Activated T-cell treated with anti-CD3 and anti-CD28 coated beads for 1 hour (primary cell): ENCODE results near the gene USP30.
A peak's percentile ranks its signal among the peaks of the same experiment; 100 is the strongest.
"Not testable (repeated sequence)": the region's sequence is repeated elsewhere in the genome, so short reads cannot be mapped to it uniquely, and the experiment has no call there.

Experiments
- DNase-seq: peaks from one replicate; pipeline ENCODE4 v3.0.0-alpha.2; 2020; ENCODE audit warnings: low read depth

Gene USP30

DNA sequence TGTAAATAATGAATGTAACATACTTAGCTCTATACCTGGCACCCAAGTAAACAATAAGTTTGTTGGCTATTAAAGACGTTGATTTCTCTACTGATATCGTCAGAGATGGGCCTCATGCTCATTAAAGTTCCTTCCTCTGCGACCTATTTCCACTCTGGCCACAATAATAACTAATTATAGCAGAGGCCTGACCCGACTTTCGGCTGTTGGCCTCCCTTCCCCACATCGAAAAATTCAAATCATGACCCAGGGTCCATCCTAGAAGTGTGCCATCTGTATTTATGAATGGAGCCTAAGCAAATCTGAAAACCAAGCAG, 321 bp upstream of the USP30 start:
- no peak for DNase-seq

DNA sequence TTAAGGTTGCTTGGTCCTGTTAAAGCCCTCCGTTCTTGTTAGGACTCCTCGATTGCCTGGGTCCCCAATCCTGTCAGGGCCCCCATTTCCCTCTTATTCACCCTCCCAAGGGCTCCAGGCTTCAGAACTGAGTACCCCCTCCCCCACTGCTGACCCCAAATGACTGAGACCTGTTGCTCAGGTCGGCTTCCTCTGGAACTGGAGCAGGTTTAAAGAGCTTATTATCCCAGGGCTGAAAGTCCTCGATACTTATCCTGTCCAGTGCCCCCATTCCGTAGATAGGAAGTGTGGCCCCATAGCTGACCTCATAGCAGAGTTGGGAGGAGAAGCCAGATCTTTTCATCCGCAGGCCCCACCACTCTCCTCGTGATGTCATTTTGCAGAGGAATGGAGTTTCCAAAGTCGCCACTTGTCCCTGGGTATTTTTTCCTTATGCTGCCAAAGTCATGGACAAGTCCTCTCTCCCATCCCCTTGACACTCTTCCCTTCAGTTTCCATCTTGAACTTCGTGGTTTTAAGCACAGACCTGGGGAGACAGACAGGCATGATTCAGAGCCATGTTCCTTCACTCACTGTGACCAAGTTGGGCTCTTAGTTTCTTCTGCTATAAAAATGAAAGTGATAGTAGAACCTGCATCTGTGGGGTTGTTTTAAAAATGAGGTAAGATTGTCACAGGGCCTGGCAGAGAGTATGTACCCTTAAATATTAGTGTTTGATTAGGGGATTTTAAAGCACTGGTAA, 1.2 kb downstream of the USP30 start:
- no peak for DNase-seq

DNA sequence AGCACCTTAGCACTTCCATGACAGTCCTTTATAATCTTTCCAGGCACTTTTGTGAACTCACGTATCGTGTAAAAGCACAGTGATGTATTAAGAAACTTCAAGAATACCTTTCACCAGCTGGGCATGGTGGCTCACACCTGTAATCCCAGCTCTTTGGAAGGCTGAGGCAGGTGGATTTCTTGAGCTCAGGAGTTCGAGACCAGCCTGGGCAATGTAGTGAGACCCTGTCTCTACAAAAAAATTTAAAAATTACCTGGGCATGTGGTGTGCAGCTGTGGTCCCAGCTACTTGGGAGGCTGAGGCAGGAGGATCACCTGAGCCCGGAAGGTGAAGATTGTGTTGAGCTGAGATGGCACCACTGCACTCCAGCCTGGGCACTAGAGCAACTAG, 1.7 kb downstream of the USP30 start:
- not testable (repeated sequence) for DNase-seq

DNA sequence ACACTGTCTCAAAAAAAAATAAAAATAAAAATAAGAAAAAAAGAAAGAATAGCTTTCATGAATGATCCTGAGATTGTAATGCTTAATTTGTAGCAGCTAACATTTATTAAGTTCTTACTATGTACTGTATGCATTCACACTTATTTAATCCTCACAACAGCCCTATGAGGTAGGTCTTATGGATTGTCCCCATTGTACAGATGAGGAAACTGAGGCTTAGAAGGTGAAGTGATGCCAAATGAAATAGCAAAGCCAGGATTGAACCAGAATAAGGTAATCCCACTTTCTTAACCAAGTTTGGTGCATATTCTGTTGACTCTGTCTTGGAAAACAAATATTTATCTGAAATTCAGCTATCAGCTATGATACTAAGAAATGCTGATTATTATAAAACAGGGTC, 2.1 kb downstream of the USP30 start:
- no peak for DNase-seq

DNA sequence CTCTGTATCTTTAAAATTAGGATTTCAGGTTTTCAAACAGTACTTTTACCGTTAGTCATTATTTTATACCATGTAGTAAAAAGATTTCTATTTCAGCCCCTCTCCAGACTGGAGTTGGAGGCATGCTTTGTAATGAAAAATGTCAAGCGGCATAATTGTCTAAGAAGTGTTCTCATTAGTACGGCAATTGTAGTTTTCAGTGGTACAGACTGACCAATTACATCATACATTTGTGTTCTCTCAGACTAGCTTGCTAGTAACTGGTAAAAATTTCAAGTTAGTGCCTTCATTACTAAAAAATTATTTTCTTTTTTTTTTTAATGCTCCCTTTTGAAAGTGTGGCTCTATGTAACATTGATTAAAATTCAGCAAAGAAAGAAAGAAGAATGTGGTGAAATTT, 4.5 kb downstream of the USP30 start:
- no peak for DNase-seq

DNA sequence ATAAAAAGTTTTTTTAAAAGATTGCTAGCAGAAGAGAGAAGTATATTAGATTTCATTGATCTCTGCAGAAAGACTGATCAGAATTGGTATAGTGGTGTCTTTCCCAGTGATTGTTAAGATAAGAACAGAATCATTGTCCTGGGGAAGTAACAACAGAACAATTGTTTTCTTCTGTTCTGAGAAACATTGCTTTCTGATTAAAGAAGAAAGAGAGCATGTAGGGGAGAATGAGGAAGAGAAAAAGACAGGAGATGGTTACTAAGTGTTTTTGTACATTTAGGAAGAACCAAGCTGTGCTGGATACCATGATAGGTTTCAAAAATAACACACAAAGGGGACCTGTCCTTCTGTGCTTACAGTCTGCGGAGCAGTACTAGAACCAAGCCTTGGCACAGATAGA, 5.0 kb downstream of the USP30 start:
- DNase-seq: no peak

DNA sequence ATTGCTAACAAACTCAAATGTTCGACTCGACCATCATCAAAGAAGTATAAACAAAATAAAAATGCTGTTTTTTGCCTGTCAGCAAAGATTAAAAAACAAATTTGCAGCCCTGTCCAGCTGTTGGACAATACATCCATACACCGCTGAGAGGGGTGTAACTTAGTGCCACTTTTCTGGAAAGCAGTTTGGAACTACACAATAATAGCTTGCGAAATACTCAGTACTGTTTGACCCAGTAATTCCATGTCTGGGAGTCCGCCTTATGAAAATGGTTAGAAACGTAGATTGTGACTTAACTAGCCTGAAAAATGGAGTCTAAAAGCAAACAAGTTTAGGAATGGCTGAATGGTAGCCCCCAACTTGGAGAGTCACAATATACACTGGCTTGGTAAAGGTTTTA, 6.4 kb downstream of the USP30 start:
- DNase-seq: no peak

DNA sequence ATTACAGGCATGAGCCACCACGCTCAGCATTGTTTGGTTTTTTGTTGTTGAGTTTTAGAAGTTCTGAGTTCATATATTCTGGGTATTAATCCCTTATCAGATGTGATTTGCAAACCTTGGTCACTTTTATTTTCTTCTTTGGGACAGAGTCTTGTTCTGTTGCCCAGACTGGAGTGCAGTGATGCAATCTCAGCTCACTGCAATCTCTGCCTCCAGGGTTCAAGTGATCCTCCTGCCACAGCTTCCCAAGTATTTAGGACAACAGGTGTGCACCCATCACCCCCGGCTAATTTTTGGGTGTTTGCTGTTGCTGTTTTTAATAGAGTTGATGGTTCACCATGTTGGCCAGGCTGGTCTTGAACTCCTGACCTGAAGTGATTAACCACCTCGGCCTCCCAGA, 11.8 kb downstream of the USP30 start:
- DNase-seq: no peak

DNA sequence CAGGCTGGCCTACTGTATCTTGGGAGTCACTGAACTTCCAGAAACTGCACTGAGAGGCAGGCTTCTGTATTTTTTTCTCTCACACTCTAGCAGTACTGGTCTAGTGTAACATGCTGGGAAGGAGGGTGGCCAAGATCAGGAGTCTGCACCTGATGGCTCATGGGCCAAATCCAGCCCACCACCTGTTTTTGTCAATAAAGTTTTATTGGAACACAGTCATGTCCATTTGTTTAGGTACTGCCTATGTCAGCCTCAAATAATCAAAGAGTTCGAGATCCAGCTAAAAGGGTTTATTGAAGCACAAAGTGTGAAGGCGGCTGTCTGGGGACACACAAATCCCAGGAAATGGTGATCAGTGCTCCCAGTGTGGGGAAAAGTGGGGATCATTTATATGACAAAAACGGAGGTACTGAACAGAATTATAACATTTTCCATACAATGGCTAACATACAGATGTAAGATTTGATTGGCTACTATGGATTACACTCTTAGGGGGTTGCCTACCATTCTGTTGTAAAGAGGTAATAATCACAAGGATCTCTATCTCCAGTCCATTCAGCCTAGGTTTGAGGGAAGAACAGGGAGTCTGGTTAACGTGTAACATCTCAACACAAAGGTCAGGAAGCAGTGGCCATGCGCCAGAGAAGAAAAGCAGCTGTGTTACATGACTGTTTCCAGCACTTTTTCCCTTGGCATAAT, 12.9 kb downstream of the USP30 start:
- DNase-seq: no peak

DNA sequence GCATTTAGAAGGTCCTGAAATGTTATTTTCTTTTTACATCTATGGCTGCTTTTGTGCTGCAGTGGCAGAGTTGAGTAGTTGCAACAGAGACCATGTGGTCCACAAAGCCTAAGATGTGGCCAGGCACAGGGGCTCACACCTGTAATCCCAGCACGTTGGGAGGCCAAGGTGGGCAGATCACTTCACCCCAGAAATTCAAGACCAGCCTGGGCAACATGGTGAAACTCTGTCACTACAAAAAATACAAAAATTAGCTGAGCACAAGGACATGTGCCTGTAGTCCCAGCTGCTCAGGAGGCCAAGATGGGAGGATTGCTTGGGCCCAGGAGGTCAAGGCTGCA, 13.4 kb downstream of the USP30 start:
- no peak for DNase-seq

DNA sequence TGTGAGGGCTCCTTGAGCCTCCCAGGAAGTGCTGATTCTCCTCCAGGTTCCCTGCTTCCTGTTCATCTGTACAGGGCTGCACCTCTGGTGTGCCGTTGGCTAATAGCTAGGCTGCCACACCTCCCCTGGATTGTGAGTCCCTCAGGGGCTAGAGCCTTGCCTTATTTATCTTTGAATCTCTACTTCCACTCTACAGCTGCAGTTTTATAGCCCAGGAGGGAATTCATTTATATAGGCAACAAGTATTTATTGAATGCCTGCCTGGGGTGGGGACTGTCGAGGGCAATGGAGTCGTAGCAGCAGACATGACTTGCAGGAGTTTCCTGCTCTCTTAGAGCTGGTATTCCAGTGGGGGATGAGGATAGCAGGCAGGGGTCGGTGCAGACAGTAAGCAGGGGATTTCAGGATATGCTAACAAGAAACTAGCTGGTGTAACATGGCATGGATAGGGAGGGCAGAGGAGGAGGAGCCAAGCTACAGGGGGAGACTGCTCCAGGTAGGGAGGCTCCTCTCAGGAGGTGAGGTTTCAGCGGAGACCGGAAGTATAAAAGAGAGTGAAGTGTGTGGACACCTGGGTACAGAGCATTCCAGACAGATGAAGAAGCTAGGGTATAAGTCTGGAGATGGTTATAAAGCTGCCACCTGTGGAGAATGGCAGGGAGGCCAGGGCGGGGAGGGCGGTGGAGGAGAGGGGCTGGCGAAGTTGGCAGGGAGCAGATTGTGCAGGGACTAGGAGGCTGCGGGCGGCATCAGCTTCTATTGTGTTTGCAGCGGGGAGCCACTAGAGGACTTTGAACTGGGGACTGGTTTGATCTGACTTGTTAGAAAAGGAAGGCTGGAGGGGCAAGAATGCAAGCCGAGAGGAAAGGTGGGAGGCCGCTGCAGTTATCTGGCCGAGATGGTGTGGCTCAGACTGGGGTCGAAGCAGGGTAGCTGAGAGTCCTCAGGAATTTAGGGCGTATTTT, 17.2 kb downstream of the USP30 start:
- no peak for DNase-seq

DNA sequence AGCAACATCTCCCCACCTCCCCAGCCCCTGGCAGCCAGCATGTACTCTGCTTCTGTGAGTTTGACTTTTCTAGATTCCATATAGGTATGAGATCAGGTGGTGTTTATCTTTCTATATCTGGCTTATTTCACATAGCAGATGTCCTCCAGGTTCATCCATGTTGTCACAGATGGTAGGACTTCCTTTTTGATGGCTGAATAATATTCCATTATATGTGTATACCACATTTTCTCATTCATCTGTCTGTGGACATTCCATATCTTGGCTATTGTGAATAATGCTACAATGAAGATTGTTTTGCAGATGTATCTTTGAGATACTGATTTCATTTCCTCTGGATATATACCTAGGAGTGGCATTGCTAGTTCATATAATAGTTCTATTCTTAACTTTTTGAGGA, 22.5 kb downstream of the USP30 start:
- no peak for DNase-seq

DNA sequence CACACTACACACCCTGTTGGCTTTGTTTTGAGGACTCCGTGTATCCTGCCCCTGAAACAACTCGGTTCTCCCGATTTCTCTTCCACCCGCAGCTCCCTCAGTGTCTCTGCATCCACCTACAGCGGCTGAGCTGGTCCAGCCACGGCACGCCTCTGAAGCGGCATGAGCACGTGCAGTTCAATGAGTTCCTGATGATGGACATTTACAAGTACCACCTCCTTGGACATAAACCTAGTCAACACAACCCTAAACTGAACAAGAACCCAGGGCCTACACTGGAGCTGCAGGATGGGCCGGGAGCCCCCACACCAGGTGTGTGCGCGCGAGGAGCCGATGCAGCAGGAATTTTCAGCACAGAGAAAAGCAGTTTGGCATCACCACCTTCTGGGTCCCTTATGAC, 30.4 kb downstream of the USP30 start:
- no peak for DNase-seq

DNA sequence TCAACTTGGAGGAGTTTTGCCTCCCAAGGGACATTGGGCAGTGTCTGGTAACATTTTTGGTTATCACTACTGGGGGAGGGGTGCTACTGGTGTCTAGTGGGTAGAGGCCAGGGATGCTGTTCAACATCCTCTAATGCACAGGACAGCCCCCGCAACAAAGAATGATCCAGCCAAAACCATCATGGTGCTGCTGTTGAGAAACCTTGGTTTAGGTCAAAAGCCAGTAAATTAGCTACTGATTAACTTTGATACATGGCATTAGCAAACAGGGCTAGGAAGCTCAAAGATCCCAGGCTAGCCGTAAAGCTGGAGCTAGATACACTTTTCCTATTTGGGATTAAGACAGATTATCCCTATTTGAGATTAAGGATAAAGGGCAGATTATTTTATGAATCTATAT, 32.0 kb downstream of the USP30 start:
- DNase-seq: no peak

DNA sequence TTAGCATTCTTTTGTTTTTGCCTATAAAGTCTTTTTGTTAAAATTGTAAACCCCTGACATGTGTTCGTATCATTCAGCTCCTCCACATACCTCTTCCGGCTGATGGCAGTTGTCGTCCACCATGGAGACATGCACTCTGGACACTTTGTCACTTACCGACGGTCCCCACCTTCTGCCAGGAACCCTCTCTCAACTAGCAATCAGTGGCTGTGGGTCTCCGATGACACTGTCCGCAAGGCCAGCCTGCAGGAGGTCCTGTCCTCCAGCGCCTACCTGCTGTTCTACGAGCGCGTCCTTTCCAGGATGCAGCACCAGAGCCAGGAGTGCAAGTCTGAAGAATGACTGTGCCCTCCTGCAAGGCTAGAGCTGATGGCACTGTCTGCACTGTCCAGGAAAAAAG, 33.2 kb downstream of the USP30 start:
- DNase-seq: no peak

DNA sequence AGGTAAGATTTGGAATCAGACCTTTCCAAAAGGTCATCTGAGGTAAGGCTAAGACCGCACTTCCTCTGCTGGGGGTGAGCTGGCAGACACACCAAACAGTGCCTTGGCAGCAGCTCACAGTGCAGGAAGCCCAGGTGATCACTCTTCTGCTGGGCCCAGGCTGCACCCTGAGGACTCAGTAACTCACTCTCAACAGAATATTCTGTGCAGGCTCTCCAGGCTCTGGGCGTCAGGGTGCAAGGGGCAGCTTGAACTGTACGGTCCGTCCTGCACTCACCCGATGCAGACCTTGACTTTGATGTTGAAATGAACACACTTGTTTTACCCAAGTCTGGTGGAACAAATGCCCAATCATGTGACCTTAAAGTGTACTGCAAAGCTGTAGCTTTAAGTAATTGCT, 34.9 kb downstream of the USP30 start:
- DNase-seq: no peak

DNA sequence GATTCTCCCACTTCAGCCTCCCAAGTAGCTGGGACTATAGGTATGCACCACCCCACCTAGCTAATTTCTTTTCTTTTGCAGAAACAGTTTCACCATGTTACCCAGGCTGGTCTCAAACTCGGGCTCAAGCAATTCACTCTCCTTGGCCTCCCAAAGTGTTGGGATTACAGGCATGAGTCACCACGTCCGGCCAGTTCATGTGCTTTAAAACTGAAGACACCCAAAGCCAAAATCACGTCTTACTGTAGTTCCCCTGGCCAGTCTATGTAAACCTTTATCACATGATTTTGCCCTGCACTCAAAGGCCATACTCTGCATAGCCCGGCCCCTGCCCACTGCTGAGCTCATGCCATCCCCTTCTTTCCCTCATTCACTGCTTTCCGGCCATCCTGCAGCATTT, 36.4 kb downstream of the USP30 start:
- no peak for DNase-seq

DNA sequence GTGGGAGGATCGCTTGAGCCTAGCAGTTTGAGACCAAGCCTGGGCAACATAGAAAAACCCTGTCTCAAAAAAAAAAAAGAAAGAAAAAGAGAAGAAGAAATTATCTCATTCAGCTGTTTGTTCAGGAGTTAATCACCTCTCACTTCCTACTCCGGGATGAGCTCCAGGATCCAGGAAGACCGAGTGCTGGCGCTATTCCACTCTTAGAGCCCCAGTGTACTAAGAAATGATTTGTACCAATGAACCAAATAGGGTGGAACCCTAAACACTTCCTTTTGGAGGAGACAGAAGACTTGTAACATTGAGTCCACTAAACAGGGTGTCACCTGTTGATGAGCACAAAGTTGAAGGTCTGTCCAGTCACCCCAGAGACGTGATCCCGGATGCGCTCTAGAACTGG, 37.3 kb downstream of the USP30 start:
- DNase-seq: no peak

DNA sequence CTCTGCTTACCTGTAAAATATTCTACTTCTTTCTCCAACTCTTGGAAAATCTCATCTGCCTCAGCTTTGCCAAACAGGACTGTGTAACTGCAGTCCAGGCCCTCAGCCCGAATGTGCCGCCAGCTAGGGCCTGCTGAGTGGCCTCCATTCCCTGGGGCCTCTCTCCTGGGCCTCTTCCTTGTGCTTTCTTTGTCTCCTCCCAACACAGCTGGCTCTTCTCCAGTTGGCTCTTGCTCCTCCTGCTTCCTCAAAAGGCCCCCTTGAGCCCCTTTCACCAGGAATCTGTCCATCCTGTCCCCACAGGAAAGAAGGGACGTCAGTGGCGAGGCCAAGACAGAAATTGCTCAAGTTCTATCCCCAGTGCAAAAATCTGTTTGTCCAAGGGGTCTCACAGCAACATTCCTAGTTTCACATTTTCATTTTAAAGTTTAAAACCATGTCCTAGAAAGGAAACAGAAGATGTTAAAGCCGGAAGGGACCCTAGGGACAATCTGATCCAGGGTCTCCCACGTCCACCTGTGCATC, 40.2 kb downstream of the USP30 start:
- no peak for DNase-seq

DNA sequence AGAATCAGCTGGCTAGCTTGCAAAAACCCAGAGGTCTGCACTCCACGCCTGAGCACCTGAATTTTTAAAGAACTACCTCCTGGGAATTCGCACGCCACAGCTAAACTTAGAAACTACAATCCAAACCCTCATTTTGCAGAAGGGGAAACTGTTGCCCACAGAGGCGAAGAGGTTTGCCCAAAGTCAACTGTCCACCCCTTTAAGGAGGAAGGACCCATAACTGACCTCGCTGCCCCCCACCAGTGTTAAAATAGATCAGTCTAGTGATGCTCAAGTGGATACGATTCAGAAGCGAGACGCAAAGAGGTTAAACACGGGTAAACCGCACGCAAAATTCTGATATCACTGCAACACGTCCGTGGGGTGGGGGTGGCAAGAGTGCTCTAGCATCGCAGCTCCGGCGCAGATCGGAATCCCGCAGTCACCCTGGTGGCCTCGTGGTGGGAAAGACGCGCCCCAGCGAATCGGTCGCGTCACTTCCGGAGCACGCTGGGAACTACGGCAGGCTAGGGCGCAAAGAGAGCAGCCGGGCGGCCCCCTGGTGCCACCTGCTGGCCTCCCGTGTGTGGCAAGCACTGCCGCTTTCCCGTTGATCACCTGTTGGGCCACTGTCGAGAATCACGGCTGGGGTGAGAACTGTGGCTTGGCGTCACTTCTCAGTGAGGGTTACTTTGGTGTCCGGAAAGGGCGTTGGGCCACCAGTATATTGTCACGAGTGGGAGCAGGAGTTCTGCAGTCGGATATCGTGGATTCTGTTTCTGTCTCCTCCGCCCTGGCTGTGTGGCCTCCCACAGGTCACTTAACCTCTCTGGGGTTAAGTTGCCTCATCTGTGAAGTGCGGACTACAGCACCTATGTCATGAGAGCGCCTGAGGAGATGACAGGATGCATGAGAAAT, 40.9 kb downstream of the USP30 start, which contains the start of gene ALKBH2:
Gene ALKBH2 (minus strand): TSS at position 451 of the 897 bp plus-strand sequence. CDS start 686 bp downstream, outside the sequence.
- peak; percentile 89 for DNase-seq

DNA sequence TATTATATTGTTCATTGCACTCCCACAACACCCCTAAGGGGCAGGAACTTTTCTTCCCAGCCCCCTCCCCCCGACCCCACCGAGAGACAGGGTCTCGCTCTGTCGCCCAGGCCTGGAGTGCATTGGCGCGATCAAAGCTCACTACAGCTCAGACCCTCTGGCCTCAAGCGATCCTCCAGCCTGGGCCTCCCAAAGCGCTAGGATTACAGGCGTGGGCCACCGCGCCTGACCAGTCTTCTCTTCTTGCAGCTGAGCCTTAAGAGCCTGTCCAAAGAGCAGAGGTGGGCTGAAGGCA, 44.7 kb downstream of the USP30 start:
- DNase-seq: no peak
